ENCODE data around the gene ZNF324B. TPM values are rescaled to one million over a fixed set of nuclear protein-coding genes. Genes with fewer than 3 reads are reported as not detected.

The ZNF324B gene
- total and polyA plus RNA-seq, 2 of the 4 experiments (the other 2 are of a cell fraction): 3.5 to 4.1 TPM

DNA sequence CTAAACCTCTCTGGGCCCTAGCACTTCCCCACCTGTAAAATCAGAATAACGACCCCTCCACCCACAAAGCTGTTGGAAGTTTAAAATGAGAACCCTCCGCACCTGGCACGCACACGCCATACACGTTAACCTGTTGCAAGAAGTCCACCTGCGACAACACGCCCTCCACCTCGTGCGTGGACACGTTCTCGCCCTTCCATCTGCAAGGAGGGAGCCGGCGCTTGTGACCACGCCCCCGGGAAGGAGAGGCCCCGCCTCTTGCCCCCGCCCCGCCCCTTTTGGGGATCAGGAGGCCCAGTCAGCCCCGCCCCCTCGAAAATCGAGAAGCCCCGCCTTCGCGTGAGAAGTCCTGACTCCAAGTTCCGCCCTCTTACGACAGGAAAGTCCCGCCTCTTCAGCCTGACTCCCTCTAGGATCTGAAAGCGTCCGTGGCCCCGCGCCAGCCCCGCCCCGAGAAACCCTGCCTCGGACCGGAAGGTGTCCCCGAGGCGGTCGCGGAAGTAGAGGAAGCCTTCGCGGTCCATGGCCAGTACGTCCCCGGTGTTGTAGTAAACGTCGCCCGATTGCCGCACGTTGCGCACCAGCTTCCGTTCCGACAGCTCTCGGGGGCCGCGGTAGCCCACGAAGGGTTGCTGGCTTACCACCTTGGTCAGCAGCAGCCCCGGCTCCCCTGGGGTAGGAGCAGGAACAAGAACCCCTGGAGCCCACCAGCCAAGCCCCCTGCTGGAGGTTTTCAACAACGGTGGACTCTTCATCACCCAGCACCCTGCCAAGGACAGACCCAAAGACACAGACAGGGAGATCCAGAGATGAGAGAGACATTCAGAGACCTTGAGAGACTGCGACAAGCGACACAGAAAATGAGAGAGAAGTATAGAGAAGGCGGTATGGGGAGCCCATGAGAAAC lies 47.9 kb downstream of the ZNF324B start:
- peaks cover 4% of the 10 kb centered on the region; the same call in 1 of the 2 replicates for H3K4me1 ChIP-seq (ENCODE audit: control insufficient read depth, insufficient read depth, low read length)
- H4K20me1 ChIP-seq (ENCODE audit: insufficient read depth, low read length): no peaks in the 10 kb centered on the region
- H3K27me3 ChIP-seq (ENCODE audit: control insufficient read depth, insufficient read depth, low read length): no peaks in the 10 kb centered on the region
- H2BK120ac ChIP-seq (ENCODE audit: low read depth, low read length): peak overlapping the region; percentile 7; the same call in 1 of the 2 replicates
- no peak overlapping the region for H2BK20ac ChIP-seq (ENCODE audit: low read depth, low read length)
- WGBS, 2 experiments (ENCODE audit: extremely low coverage in 2 of 2, insufficient read length in 1 of 2): 0% methylated on average over 31 of the region's 60 CpGs; no CpG with 5 or more reads in 1 of the 2 experiments
- no peaks in the 10 kb centered on the region for H3K36me3 ChIP-seq (ENCODE audit: control insufficient read depth, insufficient read depth, low read length)
- H3K9me3 ChIP-seq (ENCODE audit: control insufficient read depth, insufficient read depth, low read length): no peaks in the 10 kb centered on the region
- H3K4ac ChIP-seq (ENCODE audit: low read depth, low read length): peak overlapping the region; percentile 67
- H3K9me1 ChIP-seq (ENCODE audit: insufficient read depth, low read length): peaks cover 14% of the 10 kb centered on the region
- H2AFZ ChIP-seq (replicated peaks; ENCODE audit: low read length, poor library complexity): peak overlapping the region; percentile 96
- H3K9ac ChIP-seq (ENCODE audit: low read depth, low read length): peak overlapping the region; percentile 79
- H2AK5ac ChIP-seq (ENCODE audit: low read depth, low read length): peak overlapping the region; percentile 46; the same call in 1 of the 2 replicates
- peak overlapping the region; percentile 14; the same call in 1 of the 2 replicates for H3K23ac ChIP-seq (ENCODE audit: low read depth, low read length)
- peaks cover 6 to 11% of the 10 kb centered on the region in 2 experiments for H3K79me1 ChIP-seq (ENCODE audit: low read depth in 1 of 2, low read length in 2 of 2)
- no TSS peak for BruUV-seq (replicated peaks)
- peak overlapping the region; percentile 53 for H3K14ac ChIP-seq (replicated peaks; ENCODE audit: low read depth, low read length)
- peak overlapping the region; percentile 74 for H2AK9ac ChIP-seq (replicated peaks; ENCODE audit: low read depth, low read length, poor library complexity)
- H4K5ac ChIP-seq (ENCODE audit: low read depth, low read length): peak overlapping the region; percentile 73
- peak; percentile 98 for ATAC-seq (ENCODE audit: low read depth)
- H3K4me2 ChIP-seq (ENCODE audit: low read depth, low read length): peak overlapping the region; percentile 90
- ChIA-PET POLR2A (ENCODE audit: unreplicated experiment) (no interaction called here), CTCF (no interaction called here)
- dilution Hi-C loops (cut with HindIII; ENCODE audit: low sequenced_read_pairs, unreplicated experiment) (no loop called here), intact Hi-C loops (cut with micrococcal nuclease) (loop anchor here (1.0 kb wide), 2 partner anchors 20 to 112 kb away; partner anchors contain the start of genes RPS5 and ZBTB45), in situ Hi-C loops (cut with MboI; ENCODE audit: low sequenced_read_pairs) (no loop called here)
- peak; percentile 98 for DNase-seq
- H4K8ac ChIP-seq (ENCODE audit: low read depth in 2 of 2, low read length in 2 of 2): peak overlapping the region; percentile 91 to 99
- peak overlapping the region; percentile 15 for H2BK5ac ChIP-seq (ENCODE audit: low read depth, low read length, poor library complexity, severe bottlenecking)
- peak overlapping the region; percentile 73 for H3K27ac ChIP-seq (ENCODE audit: insufficient read depth, low read length)
- H4K91ac ChIP-seq (ENCODE audit: insufficient read depth, low read depth, low read length): peak overlapping the region; percentile 56
- peak overlapping the region; percentile 21; the same call in 1 of the 2 replicates for H3K18ac ChIP-seq (ENCODE audit: low read depth, low read length)
- no peak overlapping the region for H2BK15ac ChIP-seq (ENCODE audit: low read depth, low read length)
- H3K56ac ChIP-seq (ENCODE audit: extremely low read depth, insufficient read depth, low read length): 0 out of 2 replicates have a peak overlapping the region, but pooled peaks have one; percentile 41
- H3K4me3 ChIP-seq (ENCODE audit: insufficient read depth, low read depth, low read length): peak overlapping the region; percentile 53
- TF ChIP-seq CHD1 (IDR thresholded peaks at IDR 0.05; ENCODE audit: low read depth, low read length) (no peak), POLR2A (IDR thresholded peaks at IDR 0.05; ENCODE audit: low read depth, low read length) (peak; percentile 48; the same call in 1 of the 2 replicates), RCOR1 (IDR thresholded peaks at IDR 0.05; ENCODE audit: insufficient replicate concordance, low read length) (no peak), MAZ (IDR thresholded peaks at IDR 0.05; ENCODE audit: borderline replicate concordance, low read depth, low read length) (peak; percentile 90; the same call in 1 of the 2 replicates), SMC3 (IDR thresholded peaks at IDR 0.05; ENCODE audit: low read depth, low read length) (peak; percentile 4; the same call in 1 of the 2 replicates), NFE2L2 (IDR thresholded peaks at IDR 0.05; ENCODE audit: low read depth, low read length) (no peak), RFX5 (IDR thresholded peaks at IDR 0.05; ENCODE audit: low read depth, low read length) (no peak), BHLHE40 (IDR thresholded peaks at IDR 0.05; ENCODE audit: low read depth, low read length) (no peak; the same call in 1 of the 2 replicates), CEBPB (IDR thresholded peaks at IDR 0.05; ENCODE audit: low read depth, low read length) (peak; percentile 15; the same call in 1 of the 2 replicates), MXI1 (IDR thresholded peaks at IDR 0.05; ENCODE audit: borderline replicate concordance, low read depth, low read length) (0 out of 2 replicates have a peak, but pooled peaks have one; percentile 9), MAFK (IDR thresholded peaks at IDR 0.05; ENCODE audit: low read depth, low read length) (no peak)
- TF ChIP-seq, protein P1, sequence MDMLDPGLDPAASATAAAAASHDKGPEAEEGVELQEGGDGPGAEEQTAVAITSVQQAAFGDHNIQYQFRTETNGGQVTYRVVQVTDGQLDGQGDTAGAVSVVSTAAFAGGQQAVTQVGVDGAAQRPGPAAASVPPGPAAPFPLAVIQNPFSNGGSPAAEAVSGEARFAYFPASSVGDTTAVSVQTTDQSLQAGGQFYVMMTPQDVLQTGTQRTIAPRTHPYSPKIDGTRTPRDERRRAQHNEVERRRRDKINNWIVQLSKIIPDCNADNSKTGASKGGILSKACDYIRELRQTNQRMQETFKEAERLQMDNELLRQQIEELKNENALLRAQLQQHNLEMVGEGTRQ (IDR thresholded peaks at IDR 0.05; ENCODE audit: low read depth, low read length): no peak; the same call in 1 of the 2 replicates
- TF ChIP-seq, protein P2, sequence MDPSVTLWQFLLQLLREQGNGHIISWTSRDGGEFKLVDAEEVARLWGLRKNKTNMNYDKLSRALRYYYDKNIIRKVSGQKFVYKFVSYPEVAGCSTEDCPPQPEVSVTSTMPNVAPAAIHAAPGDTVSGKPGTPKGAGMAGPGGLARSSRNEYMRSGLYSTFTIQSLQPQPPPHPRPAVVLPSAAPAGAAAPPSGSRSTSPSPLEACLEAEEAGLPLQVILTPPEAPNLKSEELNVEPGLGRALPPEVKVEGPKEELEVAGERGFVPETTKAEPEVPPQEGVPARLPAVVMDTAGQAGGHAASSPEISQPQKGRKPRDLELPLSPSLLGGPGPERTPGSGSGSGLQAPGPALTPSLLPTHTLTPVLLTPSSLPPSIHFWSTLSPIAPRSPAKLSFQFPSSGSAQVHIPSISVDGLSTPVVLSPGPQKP (IDR thresholded peaks at IDR 0.05; ENCODE audit: borderline replicate concordance, low read depth, low read length): no peak
